ENCODE results near the gene PRR15. TPM values are rescaled to one million over a fixed set of nuclear protein-coding genes. Genes with fewer than 3 reads are reported as not detected.

PRR15 gene
- total and polyA plus RNA-seq, 2 donors (not counting 1 experiment from before 2014, with no cell fraction given), result 0.04 TPM; not detected in 1

DNA sequence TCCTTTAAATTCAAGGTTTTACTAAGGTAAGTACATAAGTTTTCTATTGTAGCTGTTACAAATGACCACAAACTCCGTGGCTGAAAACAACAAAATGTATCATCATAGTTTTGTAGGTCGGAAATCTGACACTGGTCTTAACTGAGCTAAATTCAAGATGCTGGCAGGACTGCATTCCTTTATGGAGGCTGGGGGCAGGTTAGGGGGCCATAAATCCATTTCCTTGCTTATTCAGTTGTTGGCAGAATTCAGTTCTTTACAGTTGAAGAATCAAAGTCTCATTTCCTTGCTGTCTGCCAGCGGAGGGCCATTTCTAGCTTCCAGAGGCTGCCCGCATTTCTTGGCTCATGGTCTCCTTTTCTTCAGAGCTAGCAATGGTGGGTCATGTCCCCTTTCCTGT, 11.2 kb upstream of the PRR15 start:
- ATAC-seq (ENCODE audit: low read depth), result no peak
- Mint-ChIP-seq H3K9me3 (ENCODE audit: insufficient read depth) (no peaks in the 10 kb centered on the region), H3K4me1 (no peaks in the 10 kb centered on the region), H3K27ac (no peak overlapping the region), H3K27me3 (peaks cover 28% of the 10 kb centered on the region), H3K4me3 (no peak overlapping the region)
- H2AFZ ChIP-seq (ENCODE audit: insufficient read depth, low read depth, low read length, poor library complexity, severe bottlenecking), result no peak overlapping the region
- no peak overlapping the region for H3K27ac ChIP-seq (ENCODE audit: low read length in 2 of 2)
- H4K20me1 ChIP-seq (ENCODE audit: control insufficient read depth, insufficient read depth, low read length, poor library complexity, severe bottlenecking), result no peaks in the 10 kb centered on the region
- POLR2A ChIA-PET, result no interaction called here
- H3K79me2 ChIP-seq (ENCODE audit: control insufficient read depth, insufficient read depth, low read length), result no peaks in the 10 kb centered on the region
- H3K9me3 ChIP-seq (ENCODE audit: control extremely low read depth in 1 of 3, control insufficient read depth in 2 of 3, insufficient read depth in 1 of 3, low read length in 2 of 3), result no peaks in the 10 kb centered on the region
- 83% methylated on average over 4 of the region's 4 CpGs for WGBS (ENCODE audit: insufficient coverage)
- no peak overlapping the region for H3K9ac ChIP-seq (ENCODE audit: low read length)
- no peak overlapping the region for H3K4me2 ChIP-seq (replicated peaks; ENCODE audit: low read depth, low read length, poor library complexity, severe bottlenecking)
- no peak overlapping the region for H3K4me3 ChIP-seq (ENCODE audit: control extremely low read depth in 1 of 5, extremely low read depth in 1 of 5, insufficient read depth in 1 of 5, low read depth in 2 of 5, low read length in 4 of 5)
- TF ChIP-seq, protein P1, sequence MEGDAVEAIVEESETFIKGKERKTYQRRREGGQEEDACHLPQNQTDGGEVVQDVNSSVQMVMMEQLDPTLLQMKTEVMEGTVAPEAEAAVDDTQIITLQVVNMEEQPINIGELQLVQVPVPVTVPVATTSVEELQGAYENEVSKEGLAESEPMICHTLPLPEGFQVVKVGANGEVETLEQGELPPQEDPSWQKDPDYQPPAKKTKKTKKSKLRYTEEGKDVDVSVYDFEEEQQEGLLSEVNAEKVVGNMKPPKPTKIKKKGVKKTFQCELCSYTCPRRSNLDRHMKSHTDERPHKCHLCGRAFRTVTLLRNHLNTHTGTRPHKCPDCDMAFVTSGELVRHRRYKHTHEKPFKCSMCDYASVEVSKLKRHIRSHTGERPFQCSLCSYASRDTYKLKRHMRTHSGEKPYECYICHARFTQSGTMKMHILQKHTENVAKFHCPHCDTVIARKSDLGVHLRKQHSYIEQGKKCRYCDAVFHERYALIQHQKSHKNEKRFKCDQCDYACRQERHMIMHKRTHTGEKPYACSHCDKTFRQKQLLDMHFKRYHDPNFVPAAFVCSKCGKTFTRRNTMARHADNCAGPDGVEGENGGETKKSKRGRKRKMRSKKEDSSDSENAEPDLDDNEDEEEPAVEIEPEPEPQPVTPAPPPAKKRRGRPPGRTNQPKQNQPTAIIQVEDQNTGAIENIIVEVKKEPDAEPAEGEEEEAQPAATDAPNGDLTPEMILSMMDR (IDR thresholded peaks at IDR 0.05), result no peak
- no peak for TF ChIP-seq EZH2 (IDR thresholded peaks at IDR 0.05; ENCODE audit: borderline replicate concordance, insufficient read depth, low read depth, low read length, poor library complexity, severe bottlenecking)
- H3K36me3 ChIP-seq (replicated peaks in 1 of 2; ENCODE audit: control extremely low read depth in 1 of 2, control insufficient read depth in 1 of 2, extremely low read depth in 1 of 2, insufficient read depth in 2 of 2, low read length in 1 of 2), result no peaks in the 10 kb centered on the region
- peaks cover 0 to 4% (median 2%) of the 10 kb centered on the region in 4 experiments for H3K27me3 ChIP-seq (replicated peaks in 1 of 4; ENCODE audit: control extremely low read depth in 1 of 4, control insufficient read depth in 3 of 4, insufficient read depth in 4 of 4, low read length in 3 of 4)
- H3K4me1 ChIP-seq (ENCODE audit: control insufficient read depth in 2 of 2, insufficient read depth in 2 of 2, low read length in 2 of 2), result no peaks in the 10 kb centered on the region
- CTCF ChIA-PET, result no interaction called here
- intact Hi-C loops (cut with micrococcal nuclease), result no loop called here
- no peak for DNase-seq

DNA sequence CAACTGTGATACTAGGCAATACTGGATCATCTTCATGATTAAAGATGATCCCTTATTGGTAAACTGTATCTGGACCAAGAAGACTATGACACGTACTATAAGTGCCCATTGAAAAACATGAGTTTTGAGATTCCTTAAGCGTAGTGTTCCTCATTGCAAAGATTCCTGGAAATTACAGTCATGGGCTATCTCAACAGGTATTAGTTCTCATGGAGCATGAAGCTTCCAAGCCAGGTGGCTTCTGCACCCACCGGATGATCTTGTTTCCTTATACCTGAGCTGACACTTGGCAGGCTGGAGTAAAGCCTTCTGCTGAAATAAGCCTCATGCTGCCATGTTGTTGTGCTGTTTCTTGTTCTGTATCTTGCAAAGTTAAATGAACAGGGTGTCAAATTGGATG, 8.6 kb upstream of the PRR15 start:
- peaks cover 42% of the 10 kb centered on the region for H3K27me3 Mint-ChIP-seq

More for the DNA sequence above, 8.6 kb upstream of the PRR15 start:
- Histone ChIP-seq H3K27me3 (replicated peaks in 1 of 4; ENCODE audit: control extremely low read depth in 1 of 4, control insufficient read depth in 3 of 4, insufficient read depth in 4 of 4, low read length in 3 of 4) (peaks cover 0 to 5% (median 2%) of the 10 kb centered on the region in 4 experiments), H3K4me2 (replicated peaks; ENCODE audit: low read depth, low read length, poor library complexity, severe bottlenecking) (no peak overlapping the region), H4K20me1 (ENCODE audit: control insufficient read depth, insufficient read depth, low read length, poor library complexity, severe bottlenecking) (no peaks in the 10 kb centered on the region), H3K79me2 (ENCODE audit: control insufficient read depth, insufficient read depth, low read length) (no peaks in the 10 kb centered on the region), H2AFZ (ENCODE audit: insufficient read depth, low read depth, low read length, poor library complexity, severe bottlenecking) (no peak overlapping the region), H3K9me3 (ENCODE audit: control extremely low read depth in 1 of 3, control insufficient read depth in 2 of 3, insufficient read depth in 1 of 3, low read length in 2 of 3) (no peaks in the 10 kb centered on the region), H3K4me3 (ENCODE audit: control extremely low read depth in 1 of 5, extremely low read depth in 1 of 5, insufficient read depth in 1 of 5, low read depth in 2 of 5, low read length in 4 of 5) (no peak overlapping the region), H3K27ac (ENCODE audit: low read length in 2 of 2) (no peak overlapping the region), H3K9ac (ENCODE audit: low read length) (no peak overlapping the region), H3K4me1 (ENCODE audit: control insufficient read depth in 2 of 2, insufficient read depth in 2 of 2, low read length in 2 of 2) (no peaks in the 10 kb centered on the region), H3K36me3 (replicated peaks in 1 of 2; ENCODE audit: control extremely low read depth in 1 of 2, control insufficient read depth in 1 of 2, extremely low read depth in 1 of 2, insufficient read depth in 2 of 2, low read length in 1 of 2) (no peaks in the 10 kb centered on the region)
- Mint-ChIP-seq H3K27ac (no peak overlapping the region), H3K9me3 (ENCODE audit: insufficient read depth) (no peaks in the 10 kb centered on the region), H3K4me1 (no peaks in the 10 kb centered on the region), H3K4me3 (no peak overlapping the region)
- TF ChIP-seq, protein P1 (IDR thresholded peaks at IDR 0.05), result no peak
- TF ChIP-seq EZH2 (IDR thresholded peaks at IDR 0.05; ENCODE audit: borderline replicate concordance, insufficient read depth, low read depth, low read length, poor library complexity, severe bottlenecking), result no peak
- ATAC-seq (ENCODE audit: low read depth) (no peak), DNase-seq (no peak)
- POLR2A ChIA-PET, result no interaction called here
- intact Hi-C loops (cut with micrococcal nuclease), result no loop called here
- CTCF ChIA-PET, result no interaction called here
- 100% methylated on average over 3 of the region's 3 CpGs for WGBS (ENCODE audit: insufficient coverage)
